HG02943 (cell line): ENCODE data around the gene RNF223.
"Not testable (repeated sequence)": the region's sequence is repeated elsewhere in the genome, so short reads cannot be mapped to it uniquely, and the experiment has no call there.

Source experiments
- ATAC-seq: cut with Tn5 transposase; IDR thresholded peaks from one replicate; pipeline ENCODE4 v1.9.1; 2021; ENCODE audit warnings: mild to moderate bottlenecking, low read depth, moderate library complexity; ENCODE audit not compliant: unreplicated experiment

The RNF223 gene

GRCh38 chr1:1110561-1110971 lies 36.5 kb upstream of the RNF223 start:
- no peak for ATAC-seq

GRCh38 chr1:1109743-1110142 lies 35.6 kb upstream of the RNF223 start:
- ATAC-seq = no peak

GRCh38 chr1:1106510-1107221 lies 32.6 kb upstream of the RNF223 start:
- no peak for ATAC-seq

GRCh38 chr1:1104152-1104551 lies 30.0 kb upstream of the RNF223 start:
- ATAC-seq = not testable (repeated sequence)

- ATAC-seq = no peak
Observed at GRCh38 chr1:1101503-1101902, 27.4 kb upstream of the RNF223 start.

GRCh38 chr1:1100296-1100695 lies 26.2 kb upstream of the RNF223 start:
- ATAC-seq = no peak

GRCh38 chr1:1099506-1100183 lies 25.5 kb upstream of the RNF223 start:
- ATAC-seq = no peak

GRCh38 chr1:1098681-1099421 lies 24.7 kb upstream of the RNF223 start:
- ATAC-seq = no peak

- ATAC-seq = not testable (repeated sequence)
Observed at GRCh38 chr1:1096136-1096535, 22.0 kb upstream of the RNF223 start.

- no peak for ATAC-seq
Observed at GRCh38 chr1:1094981-1095380, 20.9 kb upstream of the RNF223 start.

GRCh38 chr1:1093610-1093943 lies 19.5 kb upstream of the RNF223 start:
- ATAC-seq = no peak

GRCh38 chr1:1092894-1093609 lies 18.9 kb upstream of the RNF223 start:
- ATAC-seq = no peak

- ATAC-seq = no peak
Observed at GRCh38 chr1:1092149-1092855, 18.2 kb upstream of the RNF223 start.

GRCh38 chr1:1091344-1092148 lies 17.4 kb upstream of the RNF223 start:
- no peak for ATAC-seq

GRCh38 chr1:1090424-1091343 lies 16.6 kb upstream of the RNF223 start:
- ATAC-seq = no peak

GRCh38 chr1:1089731-1090423 lies 15.8 kb upstream of the RNF223 start:
- ATAC-seq = no peak

- ATAC-seq = no peak
Observed at GRCh38 chr1:1088801-1089680, 14.9 kb upstream of the RNF223 start.
